Endothelial cell (in vitro differentiated cells): ENCODE measurements around the gene SSU72. TPM values are rescaled to one million over a fixed set of nuclear protein-coding genes. Genes with fewer than 3 reads are reported as not detected.

Source experiments
- DNase-seq: peaks from one replicate; pipeline ENCODE4 v3.0.0; 2021; ENCODE audit warnings: low spot score
- H3K27ac Mint-ChIP-seq: one replicate; pipeline ENCODE4 v1.8.0; 2021; ENCODE audit warnings: mixed read lengths, inconsistent platforms; ENCODE audit not compliant: unreplicated experiment
- H3K27me3 Mint-ChIP-seq: one replicate; pipeline ENCODE4 v1.8.0; 2021; ENCODE audit warnings: mild to moderate bottlenecking, moderate library complexity, mixed read lengths, inconsistent platforms; ENCODE audit not compliant: unreplicated experiment
- H3K36me3 Mint-ChIP-seq: one replicate; pipeline ENCODE4 v1.8.0; 2021; ENCODE audit warnings: mild to moderate bottlenecking, low read depth, mixed read lengths, inconsistent platforms; ENCODE audit not compliant: unreplicated experiment
- H3K4me1 Mint-ChIP-seq: one replicate; pipeline ENCODE4 v1.8.0; 2021; ENCODE audit warnings: mild to moderate bottlenecking, mixed read lengths, inconsistent platforms; ENCODE audit not compliant: unreplicated experiment
- H3K4me3 Mint-ChIP-seq: one replicate; pipeline ENCODE4 v1.8.0; 2021; ENCODE audit warnings: mild to moderate bottlenecking, mixed read lengths, inconsistent platforms; ENCODE audit not compliant: unreplicated experiment
- H3K9me3 Mint-ChIP-seq: one replicate; pipeline ENCODE4 v1.8.0; 2021; ENCODE audit warnings: mixed read lengths, inconsistent platforms; ENCODE audit not compliant: unreplicated experiment
- total RNA-seq: library from RNA; stranded (reverse); fragmentation: NEBNext Ultra II Directional; extraction: Animal tissue kit (Norgen Biotek cat#: 25700); gene quantifications from one replicate; pipeline ENCODE4 v1.2.1, GENCODE V29; 2021; ENCODE audit not compliant: unreplicated experiment
- TF ChIP-seq, protein P1 (sequence below): fragments of 200-600 bp; sonication (generic); IDR thresholded peaks from one replicate; pipeline ENCODE4 v1.5.0; 2021; ENCODE audit warnings: antibody characterized with exemption; ENCODE audit not compliant: unreplicated experiment

The SSU72 gene
- total RNA-seq, 1 donor from 2014 or later = 114 TPM

- peak; percentile 43 for DNase-seq
- H3K36me3 Mint-ChIP-seq = peaks cover 5% of the 10 kb centered on the region
Measured at GRCh38 chr1:1539310-1540089, 35.2 kb downstream of the SSU72 start.

GRCh38 chr1:1538989-1539309 lies 35.7 kb downstream of the SSU72 start:
- DNase-seq = no peak
- TF ChIP-seq, protein P1, sequence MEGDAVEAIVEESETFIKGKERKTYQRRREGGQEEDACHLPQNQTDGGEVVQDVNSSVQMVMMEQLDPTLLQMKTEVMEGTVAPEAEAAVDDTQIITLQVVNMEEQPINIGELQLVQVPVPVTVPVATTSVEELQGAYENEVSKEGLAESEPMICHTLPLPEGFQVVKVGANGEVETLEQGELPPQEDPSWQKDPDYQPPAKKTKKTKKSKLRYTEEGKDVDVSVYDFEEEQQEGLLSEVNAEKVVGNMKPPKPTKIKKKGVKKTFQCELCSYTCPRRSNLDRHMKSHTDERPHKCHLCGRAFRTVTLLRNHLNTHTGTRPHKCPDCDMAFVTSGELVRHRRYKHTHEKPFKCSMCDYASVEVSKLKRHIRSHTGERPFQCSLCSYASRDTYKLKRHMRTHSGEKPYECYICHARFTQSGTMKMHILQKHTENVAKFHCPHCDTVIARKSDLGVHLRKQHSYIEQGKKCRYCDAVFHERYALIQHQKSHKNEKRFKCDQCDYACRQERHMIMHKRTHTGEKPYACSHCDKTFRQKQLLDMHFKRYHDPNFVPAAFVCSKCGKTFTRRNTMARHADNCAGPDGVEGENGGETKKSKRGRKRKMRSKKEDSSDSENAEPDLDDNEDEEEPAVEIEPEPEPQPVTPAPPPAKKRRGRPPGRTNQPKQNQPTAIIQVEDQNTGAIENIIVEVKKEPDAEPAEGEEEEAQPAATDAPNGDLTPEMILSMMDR = no peak
- Mint-ChIP-seq H3K4me3 (peak overlapping the region; percentile 62), H3K27me3 (peaks cover 19% of the 10 kb centered on the region), H3K27ac (no peak overlapping the region), H3K4me1 (peaks cover 8% of the 10 kb centered on the region), H3K36me3 (peaks cover 5% of the 10 kb centered on the region), H3K9me3 (no peaks in the 10 kb centered on the region)

More at GRCh38 chr1:1539310-1540089, 35.2 kb downstream of the SSU72 start:
- Mint-ChIP-seq H3K27ac (no peak overlapping the region), H3K4me3 (peak overlapping the region; percentile 65), H3K9me3 (no peaks in the 10 kb centered on the region), H3K27me3 (peaks cover 19% of the 10 kb centered on the region), H3K4me1 (peaks cover 8% of the 10 kb centered on the region)
- TF ChIP-seq, protein P1 = no peak

DNA sequence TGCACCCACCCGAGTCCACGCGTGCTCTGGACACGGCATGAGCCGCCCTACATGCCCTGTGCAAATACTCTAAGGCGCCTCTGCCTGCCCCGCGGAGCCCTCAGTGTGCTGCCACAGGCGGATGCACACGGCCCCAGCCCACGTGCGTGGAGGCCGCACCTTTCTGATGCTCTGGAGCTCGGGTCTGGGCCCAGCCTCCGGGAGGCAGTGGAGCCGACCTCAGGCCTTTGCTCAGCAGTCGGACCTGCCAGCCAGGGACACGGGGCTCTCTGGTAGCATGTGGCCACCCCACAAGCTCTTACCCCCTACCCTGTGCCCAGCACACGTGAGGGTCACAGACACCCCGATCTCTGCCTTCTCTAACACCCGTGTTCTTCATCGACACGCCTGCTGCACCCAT lies 36.3 kb downstream of the SSU72 start:
- Mint-ChIP-seq H3K4me1 (peaks cover 8% of the 10 kb centered on the region), H3K36me3 (peaks cover 5% of the 10 kb centered on the region), H3K27ac (no peak overlapping the region), H3K9me3 (no peaks in the 10 kb centered on the region), H3K27me3 (peaks cover 19% of the 10 kb centered on the region), H3K4me3 (peak overlapping the region; percentile 62)
- DNase-seq = no peak
- TF ChIP-seq, protein P1 = no peak

GRCh38 chr1:1537626-1538250 lies 36.9 kb downstream of the SSU72 start:
- Mint-ChIP-seq H3K36me3 (peaks cover 5% of the 10 kb centered on the region), H3K27me3 (peaks cover 19% of the 10 kb centered on the region), H3K27ac (no peak overlapping the region), H3K4me1 (peaks cover 8% of the 10 kb centered on the region), H3K4me3 (no peak overlapping the region), H3K9me3 (no peaks in the 10 kb centered on the region)
- DNase-seq = no peak
- TF ChIP-seq, protein P1 = no peak

DNA sequence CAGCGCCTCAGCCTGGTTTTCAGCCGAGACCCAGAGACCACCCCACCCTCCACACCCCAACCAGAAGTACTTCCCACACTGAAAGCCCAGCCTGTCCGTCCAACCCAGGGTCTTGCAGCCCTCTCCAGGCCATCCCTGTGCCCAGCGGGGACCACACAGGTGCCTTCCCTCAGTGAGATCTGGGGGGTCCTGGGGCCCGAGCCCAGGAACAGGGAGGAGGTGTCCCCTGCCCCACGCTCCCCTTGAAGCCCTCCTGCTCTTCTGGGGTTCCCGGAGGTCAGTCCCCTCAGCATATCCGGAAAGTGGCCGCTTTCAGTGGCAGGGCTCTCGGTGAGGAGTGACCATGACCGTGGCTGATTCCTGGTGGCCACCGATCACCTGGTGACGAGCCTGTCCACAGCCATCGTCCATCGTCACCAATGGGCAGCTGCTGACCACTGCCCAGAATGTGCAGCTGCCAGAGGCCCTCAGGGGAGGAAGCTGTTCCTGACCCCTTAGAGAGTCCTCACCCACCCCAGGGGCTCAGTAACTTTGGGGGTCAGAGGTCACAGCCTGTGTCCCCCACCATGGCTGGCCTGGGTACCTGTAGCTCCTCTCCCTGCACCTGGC lies 37.6 kb downstream of the SSU72 start:
- no peak overlapping the region for H3K4me3 Mint-ChIP-seq
- DNase-seq = no peak

More for the DNA sequence above, 37.6 kb downstream of the SSU72 start:
- Mint-ChIP-seq H3K36me3 (peaks cover 9% of the 10 kb centered on the region), H3K27me3 (peaks cover 19% of the 10 kb centered on the region), H3K4me1 (peaks cover 7% of the 10 kb centered on the region), H3K9me3 (peaks cover 1% of the 10 kb centered on the region), H3K27ac (no peak overlapping the region)
- TF ChIP-seq, protein P1 = no peak
